Natural killer cell (primary cell): Measurements from ENCODE around the gene TTLL12. TPM values are rescaled to one million over a fixed set of nuclear protein-coding genes. Genes with fewer than 3 reads are reported as not detected.

Source experiments
- ATAC-seq, 3 donors: fragments of 150-1000 bp in 2 of 3; fragments of 200-7000 bp in 1 of 3; cut with Tn5 transposase; 1 replicate in 1 of 3; 2 replicates in 2 of 3; pipeline ENCODE4 v1.10.0; 2021; ENCODE audit warnings: mild to moderate bottlenecking in 2 of 3, moderate library complexity in 2 of 3
- DNase-seq, 2 donors: peaks; one replicate each; pipeline versions ENCODE4 v3.0.0 to v3.0.0-alpha.2; 2013 to 2021; ENCODE audit warnings: mixed read lengths in 1 of 2
- H3K27ac ChIP-seq: one replicate; pipeline ENCODE4 v1.5.1; 2013; ENCODE audit warnings: mild to moderate bottlenecking, low read length
- H3K27me3 ChIP-seq: one replicate; pipeline ENCODE4 v1.6.1; 2013; ENCODE audit warnings: low read length; ENCODE audit not compliant: control insufficient read depth, insufficient read depth
- H3K36me3 ChIP-seq: one replicate; pipeline ENCODE4 v1.6.1; 2013; ENCODE audit warnings: low read length; ENCODE audit not compliant: control insufficient read depth, insufficient read depth
- H3K4me1 ChIP-seq: one replicate; pipeline ENCODE4 v1.6.1; 2013; ENCODE audit warnings: low read length; ENCODE audit not compliant: control insufficient read depth, insufficient read depth
- H3K4me3 ChIP-seq: one replicate; pipeline ENCODE4 v1.5.1; 2013; ENCODE audit warnings: low read length
- H3K9me3 ChIP-seq: one replicate; pipeline ENCODE4 v1.6.1; 2013; ENCODE audit warnings: low read length; ENCODE audit not compliant: control insufficient read depth, insufficient read depth
- H3K27ac Mint-ChIP-seq, 2 donors: one replicate each; pipeline ENCODE4 v1.8.0; 2022; ENCODE audit warnings: mild to moderate bottlenecking in 2 of 2, mixed read lengths in 2 of 2, moderate library complexity in 1 of 2
- H3K27me3 Mint-ChIP-seq, 2 donors: one replicate each; pipeline ENCODE4 v1.8.0; 2022; ENCODE audit warnings: low read depth in 2 of 2, mixed read lengths in 2 of 2
- H3K36me3 Mint-ChIP-seq: one replicate; pipeline ENCODE4 v1.8.0; 2022; ENCODE audit warnings: mixed read lengths
- H3K4me1 Mint-ChIP-seq, 2 donors: one replicate each; pipeline ENCODE4 v1.8.0; 2022; ENCODE audit warnings: mixed read lengths in 2 of 2
- H3K4me3 Mint-ChIP-seq: one replicate; pipeline ENCODE4 v1.8.0; 2022; ENCODE audit warnings: mild to moderate bottlenecking, moderate library complexity, mixed read lengths
- H3K9me3 Mint-ChIP-seq, 2 donors: one replicate each; pipeline ENCODE4 v1.8.0; 2022; ENCODE audit warnings: mixed read lengths in 2 of 2
- WGBS: methylation state at CpG from one replicate; pipeline ENCODE4 v1.1.7; 2013; ENCODE audit warnings: missing lambda C conversion rate; ENCODE audit not compliant: insufficient coverage; 5-methylcytosine and 5-hydroxymethylcytosine counted together
- intact Hi-C: fragments of 100-400 bp; cut with micrococcal nuclease; formaldehyde crosslinking; loops from one replicate; pipeline ENCODE4 v1.14.2; 2022
- total RNA-seq, 4 donors: library from RNA; stranded (reverse); fragments of 120-200 nt in 1 of 4; gene quantifications; one replicate each; pipeline versions ENCODE4 v1.2.3 to v1.2.4, GENCODE V29; 2013 to 2022
- TF ChIP-seq, protein P1 (sequence below): fragments of 200-600 bp; IDR thresholded peaks from one replicate; pipeline ENCODE4 v1.8.0; 2022; ENCODE audit warnings: antibody characterized with exemption

TTLL12 gene
- total RNA-seq, result 10 to 100 TPM in 2 of 3 donors, 1 to 10 TPM in 1; 9.3 to 15.5 (median 13.7) TPM
- 12.6 TPM for total RNA-seq (2013)

DNA sequence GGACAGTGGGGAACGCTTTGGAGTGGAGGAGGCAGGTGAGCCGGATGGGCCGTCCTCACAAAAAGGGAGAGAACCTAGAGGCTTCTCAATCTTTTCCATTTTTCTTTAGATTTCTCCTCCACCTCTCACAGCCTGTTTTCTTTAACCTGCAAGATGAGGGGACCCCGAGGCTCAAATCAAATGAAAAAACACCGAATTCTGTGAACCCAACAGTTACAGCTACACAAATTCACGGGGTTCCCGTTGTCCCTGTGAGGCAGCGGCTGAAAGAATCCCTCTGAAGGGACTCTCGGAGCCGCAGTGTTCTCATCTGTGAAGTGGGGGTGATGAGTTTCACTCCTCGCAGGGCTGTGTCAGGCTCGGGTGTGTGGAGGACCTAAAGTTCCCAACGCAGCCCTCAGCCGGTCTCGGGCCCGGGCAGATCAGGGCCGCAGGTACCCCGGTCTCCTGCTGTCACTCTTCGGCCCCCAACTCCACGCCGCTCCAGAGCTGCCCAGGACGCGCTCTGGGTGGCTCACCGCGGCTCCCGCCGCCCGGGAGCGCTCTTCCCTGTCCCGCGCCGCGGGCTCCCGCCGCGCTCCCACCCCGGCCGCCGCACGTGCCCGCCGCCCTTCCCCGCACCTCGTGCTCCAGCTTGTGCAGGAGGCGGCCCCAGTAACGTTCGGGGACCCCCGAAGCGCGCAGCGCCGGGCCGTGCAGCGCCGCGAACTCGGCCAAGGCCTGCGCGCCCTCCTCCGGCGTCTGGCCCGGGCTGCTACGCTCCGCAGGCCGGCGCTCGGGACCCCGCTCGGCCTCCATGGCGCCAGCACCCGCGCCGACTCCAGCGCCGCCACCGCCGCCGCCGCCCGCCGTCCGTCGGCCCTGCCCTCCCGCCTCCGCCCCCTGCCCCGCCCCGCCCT is at the start of gene TTLL12:
Gene TTLL12 (minus strand): TSS at position 863 of the 899 bp plus-strand sequence. CDS start 65 bp downstream, at position 798.
- 3% methylated on average over 71 of the region's 87 CpGs for WGBS
- Mint-ChIP-seq H3K36me3 (no peaks in the 10 kb centered on the region), H3K27ac (peak within 1 kb of the TSS; percentile 91 to 93), H3K9me3 (no peaks in the 10 kb centered on the region), H3K4me3 (peak within 1 kb of the TSS; percentile 79), H3K27me3 (no peaks in the 10 kb centered on the region), H3K4me1 (peaks cover 9 to 16% of the 10 kb centered on the region in 2 donors)
- ATAC-seq, result peak; percentile 45 to 52 (median 50)
- TF ChIP-seq, protein P1, sequence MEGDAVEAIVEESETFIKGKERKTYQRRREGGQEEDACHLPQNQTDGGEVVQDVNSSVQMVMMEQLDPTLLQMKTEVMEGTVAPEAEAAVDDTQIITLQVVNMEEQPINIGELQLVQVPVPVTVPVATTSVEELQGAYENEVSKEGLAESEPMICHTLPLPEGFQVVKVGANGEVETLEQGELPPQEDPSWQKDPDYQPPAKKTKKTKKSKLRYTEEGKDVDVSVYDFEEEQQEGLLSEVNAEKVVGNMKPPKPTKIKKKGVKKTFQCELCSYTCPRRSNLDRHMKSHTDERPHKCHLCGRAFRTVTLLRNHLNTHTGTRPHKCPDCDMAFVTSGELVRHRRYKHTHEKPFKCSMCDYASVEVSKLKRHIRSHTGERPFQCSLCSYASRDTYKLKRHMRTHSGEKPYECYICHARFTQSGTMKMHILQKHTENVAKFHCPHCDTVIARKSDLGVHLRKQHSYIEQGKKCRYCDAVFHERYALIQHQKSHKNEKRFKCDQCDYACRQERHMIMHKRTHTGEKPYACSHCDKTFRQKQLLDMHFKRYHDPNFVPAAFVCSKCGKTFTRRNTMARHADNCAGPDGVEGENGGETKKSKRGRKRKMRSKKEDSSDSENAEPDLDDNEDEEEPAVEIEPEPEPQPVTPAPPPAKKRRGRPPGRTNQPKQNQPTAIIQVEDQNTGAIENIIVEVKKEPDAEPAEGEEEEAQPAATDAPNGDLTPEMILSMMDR, result no peak
- peaks cover 19% of the 10 kb centered on the region for H3K4me1 ChIP-seq
- H3K36me3 ChIP-seq, result no peaks in the 10 kb centered on the region
- peak within 1 kb of the TSS; percentile 57 for H3K4me3 ChIP-seq
- DNase-seq, result peak; percentile 55 to 80
- peak within 1 kb of the TSS; percentile 85 for H3K27ac ChIP-seq
- intact Hi-C loops, result loop anchor here (2.0 to 5.0 kb wide), 3 partner anchors 34 to 569 kb away; partner anchors contain the start of gene TSPO
- H3K9me3 ChIP-seq, result no peaks in the 10 kb centered on the region
- H3K27me3 ChIP-seq, result no peaks in the 10 kb centered on the region

DNA sequence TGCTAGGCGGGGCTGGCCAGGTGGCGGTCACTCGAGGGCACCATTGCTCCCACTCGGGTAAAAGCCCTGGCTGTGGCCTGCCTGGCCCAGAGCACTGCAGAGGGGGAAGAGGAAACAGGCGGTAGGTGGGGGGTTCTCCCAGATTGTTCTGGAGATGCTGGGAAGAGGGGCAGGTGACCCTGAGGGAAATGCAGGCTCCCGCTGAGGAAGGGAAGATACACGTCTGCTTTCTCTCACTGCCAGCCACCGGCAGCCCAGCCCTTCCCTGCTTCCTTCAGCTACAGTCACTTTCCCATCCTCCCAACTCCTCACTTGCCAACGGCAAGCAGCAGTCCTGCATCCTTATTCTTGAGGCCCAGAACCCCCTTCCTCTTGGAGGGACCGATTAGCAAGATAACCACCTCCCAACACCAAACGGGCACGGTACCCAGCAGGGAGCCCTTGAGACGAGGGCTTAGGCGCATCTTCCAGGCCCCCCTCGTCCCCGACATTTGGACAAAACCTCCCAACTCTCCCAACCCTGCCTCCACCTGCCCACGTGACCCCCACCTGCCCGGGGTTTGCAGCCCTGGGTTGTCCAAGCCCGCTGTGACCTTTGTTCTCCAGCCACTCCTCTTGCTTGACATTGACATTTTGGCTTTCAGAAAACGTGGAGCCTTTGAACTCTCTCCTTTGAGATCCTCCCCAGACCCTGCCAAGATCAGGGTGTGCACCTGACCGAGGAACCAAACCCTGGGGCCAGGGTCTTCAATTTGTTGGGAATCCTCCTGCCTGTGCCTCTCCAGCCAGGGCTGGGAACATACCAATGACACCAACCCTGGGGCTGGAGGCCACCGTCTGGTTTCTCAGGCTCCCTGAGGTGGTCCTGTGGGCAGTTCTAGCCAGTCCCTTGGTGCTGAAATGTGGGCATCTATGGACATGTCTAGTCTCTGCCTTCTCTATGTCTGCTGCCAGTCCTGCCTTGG is 48.8 kb upstream of the TTLL12 start:
- H3K9me3 Mint-ChIP-seq, result no peaks in the 10 kb centered on the region
- Histone ChIP-seq H3K9me3 (no peaks in the 10 kb centered on the region), H3K27me3 (no peaks in the 10 kb centered on the region), H3K36me3 (no peaks in the 10 kb centered on the region), H3K4me1 (peaks cover 7% of the 10 kb centered on the region), H3K27ac (no peak overlapping the region), H3K4me3 (no peak overlapping the region)
- DNase-seq, result no peak
- WGBS, result 86% methylated on average over 22 of the region's 22 CpGs
- peak overlapping the region in 1 of 2 donors; percentile 36 for H3K27ac Mint-ChIP-seq
- peaks cover 5 to 6% of the 10 kb centered on the region in 2 donors for H3K27me3 Mint-ChIP-seq
- intact Hi-C loops, result no loop called here
- TF ChIP-seq, protein P1, result no peak
- H3K36me3 Mint-ChIP-seq, result no peaks in the 10 kb centered on the region
- ATAC-seq, result no peak
- H3K4me1 Mint-ChIP-seq, result peaks cover 0 to 7% of the 10 kb centered on the region in 2 donors
- H3K4me3 Mint-ChIP-seq, result no peak overlapping the region

DNA sequence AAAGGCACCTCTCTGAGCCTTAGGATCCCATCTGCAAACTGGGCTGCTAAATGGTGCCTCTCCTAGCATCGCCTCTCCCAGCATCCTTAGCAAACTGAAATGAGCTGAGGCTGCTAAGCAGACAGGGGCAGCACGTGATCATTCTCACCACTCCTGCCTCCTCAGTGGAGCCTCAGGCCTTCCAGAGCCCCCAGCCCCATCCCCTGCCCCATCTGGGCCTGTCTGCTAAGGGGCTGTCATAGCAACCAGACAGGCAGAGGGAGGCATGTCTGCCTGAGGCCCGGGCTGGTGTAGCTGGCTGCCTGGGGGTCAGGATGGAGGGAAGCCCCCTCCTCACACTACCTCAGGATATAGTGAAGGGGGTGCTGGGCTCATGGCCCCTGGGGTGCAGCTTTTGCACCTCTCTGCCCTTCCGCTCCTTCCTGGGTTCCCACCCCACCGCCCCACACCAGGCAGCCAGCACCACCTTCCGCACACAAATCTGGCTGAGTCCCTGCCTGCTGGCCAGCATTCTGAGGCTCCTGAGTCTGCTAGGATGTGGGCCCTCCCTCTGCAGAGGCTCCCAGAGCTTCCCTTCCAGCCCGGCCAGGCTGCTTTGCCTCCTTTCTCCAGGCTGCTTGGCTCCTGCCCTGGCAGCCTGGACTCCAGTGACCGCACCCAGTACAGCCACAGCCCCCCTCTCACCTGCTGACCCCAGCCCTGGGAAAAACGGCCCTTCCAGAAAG is 47.5 kb upstream of the TTLL12 start:
- Histone ChIP-seq H3K4me3 (no peak overlapping the region), H3K27ac (no peak overlapping the region), H3K27me3 (no peaks in the 10 kb centered on the region), H3K9me3 (no peaks in the 10 kb centered on the region), H3K4me1 (peaks cover 7% of the 10 kb centered on the region), H3K36me3 (no peaks in the 10 kb centered on the region)
- no peak overlapping the region for H3K27ac Mint-ChIP-seq
- TF ChIP-seq, protein P1, result no peak
- no peaks in the 10 kb centered on the region for H3K36me3 Mint-ChIP-seq
- ATAC-seq (no peak), DNase-seq (no peak)
- no peak overlapping the region for H3K4me3 Mint-ChIP-seq
- intact Hi-C loops, result no loop called here
- H3K4me1 Mint-ChIP-seq, result peaks cover 0 to 7% of the 10 kb centered on the region in 2 donors
- H3K27me3 Mint-ChIP-seq, result peaks cover 6% of the 10 kb centered on the region in 2 donors
- no peaks in the 10 kb centered on the region for H3K9me3 Mint-ChIP-seq
- WGBS, result 83% methylated on average over 8 of the region's 9 CpGs
